ENCODE results near the gene NRTN. TPM values are rescaled to one million over a fixed set of nuclear protein-coding genes. Genes with fewer than 3 reads are reported as not detected.

The NRTN gene
- total RNA-seq, 4 donors from 2014 or later = not detected

- TF ChIP-seq, protein P1, sequence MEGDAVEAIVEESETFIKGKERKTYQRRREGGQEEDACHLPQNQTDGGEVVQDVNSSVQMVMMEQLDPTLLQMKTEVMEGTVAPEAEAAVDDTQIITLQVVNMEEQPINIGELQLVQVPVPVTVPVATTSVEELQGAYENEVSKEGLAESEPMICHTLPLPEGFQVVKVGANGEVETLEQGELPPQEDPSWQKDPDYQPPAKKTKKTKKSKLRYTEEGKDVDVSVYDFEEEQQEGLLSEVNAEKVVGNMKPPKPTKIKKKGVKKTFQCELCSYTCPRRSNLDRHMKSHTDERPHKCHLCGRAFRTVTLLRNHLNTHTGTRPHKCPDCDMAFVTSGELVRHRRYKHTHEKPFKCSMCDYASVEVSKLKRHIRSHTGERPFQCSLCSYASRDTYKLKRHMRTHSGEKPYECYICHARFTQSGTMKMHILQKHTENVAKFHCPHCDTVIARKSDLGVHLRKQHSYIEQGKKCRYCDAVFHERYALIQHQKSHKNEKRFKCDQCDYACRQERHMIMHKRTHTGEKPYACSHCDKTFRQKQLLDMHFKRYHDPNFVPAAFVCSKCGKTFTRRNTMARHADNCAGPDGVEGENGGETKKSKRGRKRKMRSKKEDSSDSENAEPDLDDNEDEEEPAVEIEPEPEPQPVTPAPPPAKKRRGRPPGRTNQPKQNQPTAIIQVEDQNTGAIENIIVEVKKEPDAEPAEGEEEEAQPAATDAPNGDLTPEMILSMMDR (IDR thresholded peaks at IDR 0.05; ENCODE audit: low read depth) = no peak
Measured at GRCh38 chr19:5775668-5776309, 29.1 kb upstream of the NRTN start.

DNA sequence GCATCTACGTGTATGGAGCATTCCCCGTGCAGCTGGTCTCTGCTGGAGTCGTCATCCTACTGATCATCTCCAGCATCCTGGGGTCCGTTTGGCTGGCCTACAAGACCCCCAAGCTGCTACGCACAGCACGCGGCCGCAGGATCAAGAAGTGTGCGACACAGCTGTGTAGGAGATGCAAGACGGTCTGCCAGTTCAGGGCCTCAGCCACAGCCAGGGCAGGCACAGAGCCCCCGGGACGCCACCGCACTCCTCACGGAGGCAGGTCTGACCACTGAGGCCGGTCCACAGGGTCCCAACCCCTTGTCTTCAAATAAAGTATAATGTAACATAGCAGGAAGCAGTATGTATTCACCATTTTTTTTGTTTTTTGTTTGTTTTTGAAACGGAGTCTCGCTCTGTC, 26.5 kb upstream of the NRTN start:
- TF ChIP-seq, protein P1 (IDR thresholded peaks at IDR 0.05; ENCODE audit: low read depth) = no peak

GRCh38 chr19:5782322-5782721, 22.5 kb upstream of the NRTN start:
- TF ChIP-seq, protein P1 (IDR thresholded peaks at IDR 0.05; ENCODE audit: low read depth) = no peak

- TF ChIP-seq, protein P1 (IDR thresholded peaks at IDR 0.05; ENCODE audit: low read depth) = no peak
Measured at GRCh38 chr19:5782945-5783919, 21.6 kb upstream of the NRTN start.

DNA sequence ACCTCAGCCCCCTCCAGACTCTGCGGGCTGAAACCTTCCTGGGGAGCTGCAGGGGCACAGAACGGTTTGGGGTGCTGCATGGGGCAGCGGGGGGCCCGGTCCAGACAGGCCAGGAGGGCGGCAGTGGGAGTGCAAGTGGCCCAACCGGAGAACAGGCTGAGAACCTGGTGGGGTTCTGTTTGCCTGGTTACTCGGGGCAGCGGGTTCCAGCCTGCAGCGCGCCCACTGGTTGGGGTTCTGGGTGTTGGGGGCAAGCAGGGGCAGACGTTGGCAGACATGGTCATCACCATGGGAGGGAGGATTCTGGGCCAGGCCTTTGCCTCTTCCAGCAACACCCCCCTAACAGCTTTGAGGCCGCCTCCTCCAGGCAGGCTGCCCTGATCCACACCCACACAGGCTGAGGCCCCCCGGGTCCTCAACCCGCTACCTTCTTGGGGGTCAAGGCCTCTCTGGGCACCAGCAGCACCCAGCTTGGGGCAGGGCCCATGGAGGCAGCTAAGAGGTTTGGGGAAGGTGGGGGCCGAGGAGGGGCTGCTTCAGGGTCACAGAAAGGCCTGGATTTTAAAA, 20.2 kb upstream of the NRTN start, which contains the start of gene PRR22:
Gene PRR22 (minus strand): TSS at position 166 of the 567 bp plus-strand sequence. CDS start 86 bp downstream, at position 80.
- TF ChIP-seq, protein P1 (IDR thresholded peaks at IDR 0.05; ENCODE audit: low read depth) = no peak

DNA sequence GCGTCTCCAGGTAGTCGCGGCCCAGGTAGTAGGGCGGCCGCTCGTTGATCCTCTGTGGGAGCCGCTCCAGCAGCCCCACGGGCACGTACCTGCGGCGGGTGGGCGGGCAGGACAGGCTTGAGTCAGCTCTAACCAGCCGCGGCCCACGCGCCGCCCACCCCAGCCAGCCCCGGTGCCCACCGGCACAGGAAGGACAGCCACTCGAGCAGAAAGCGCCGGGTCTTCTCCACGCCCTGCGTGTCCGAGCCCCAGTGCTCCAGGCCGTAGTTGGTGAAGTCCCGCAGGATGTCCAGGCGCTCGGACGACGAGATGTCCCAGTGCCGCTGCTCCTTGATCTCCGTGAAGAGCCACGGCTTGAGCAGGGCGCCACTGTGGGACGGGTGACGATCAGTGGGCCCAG, 19.4 kb upstream of the NRTN start:
- TF ChIP-seq, protein P1 (IDR thresholded peaks at IDR 0.05; ENCODE audit: low read depth) = no peak

Measured in subcutaneous adipose tissue (tissue), 4 donors.